ENCODE data around the gene ALAD.
A peak's percentile ranks its signal among the peaks of the same experiment; 100 is the strongest.

The ALAD gene

DNA sequence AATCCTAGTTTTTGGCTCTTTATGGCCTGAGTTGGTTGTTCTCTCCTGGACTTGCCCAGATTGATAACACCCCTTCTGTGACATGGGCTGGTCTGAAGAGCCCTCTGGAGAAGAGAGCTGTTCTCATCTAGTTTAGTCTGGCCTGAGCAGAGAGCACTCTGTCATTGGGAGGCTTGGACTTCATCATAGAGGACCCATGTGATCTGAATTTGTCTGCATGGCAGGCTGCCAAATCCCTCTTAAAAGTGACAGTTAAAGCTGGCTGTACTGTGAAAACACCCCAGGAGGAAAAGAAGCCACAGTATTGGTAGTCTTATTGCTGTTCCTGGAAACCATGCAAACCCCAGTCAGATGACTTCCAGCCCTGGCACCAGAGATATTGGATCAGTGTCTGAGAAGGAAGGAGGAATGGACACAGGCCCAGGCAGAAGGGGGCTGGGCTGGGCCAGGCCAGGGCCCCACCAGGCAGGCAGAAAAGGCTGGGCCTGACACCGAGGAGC is 57.3 kb downstream of the ALAD start:
- DNase-seq: no peak

DNA sequence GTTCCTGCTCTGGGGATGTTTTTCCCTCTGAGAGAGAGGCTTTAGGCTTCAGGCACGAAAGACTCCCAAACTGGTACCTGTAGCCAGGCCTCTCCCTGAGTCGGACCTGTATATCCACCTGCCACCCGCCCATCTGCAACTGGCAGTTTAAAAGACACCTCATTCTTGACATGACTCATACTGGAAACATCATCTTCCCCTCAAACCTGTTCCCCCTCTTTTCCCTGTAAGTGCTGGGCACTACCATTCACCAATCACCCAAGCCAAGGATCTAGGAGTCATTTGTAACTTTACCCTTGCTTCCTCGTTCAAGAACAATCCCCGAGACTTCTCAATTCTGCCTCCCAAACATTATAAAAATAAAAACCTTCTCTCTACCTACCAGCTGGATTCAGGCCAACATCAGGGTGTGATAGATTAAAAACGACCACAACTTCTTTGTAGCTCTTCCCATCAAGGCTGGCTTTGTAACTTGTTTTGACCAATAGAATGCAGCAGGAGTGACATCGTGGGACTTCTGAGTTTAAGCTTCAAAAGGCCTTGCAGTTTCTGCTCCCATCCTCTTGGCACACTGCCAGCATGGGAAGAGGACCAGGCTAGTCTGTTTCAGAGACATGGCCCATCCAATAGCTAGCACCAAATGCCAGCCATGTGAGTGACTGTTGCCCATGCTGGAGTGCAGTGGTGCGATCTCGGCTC is 59.2 kb downstream of the ALAD start:
- DNase-seq: no peak

- peak; percentile 62 for DNase-seq
Measured at GRCh38 chr9:113340011-113340699, 60.9 kb downstream of the ALAD start, which contains the start of gene WDR31. Gene WDR31, minus strand, starts transcription at chr9:113340275. Its CDS starts 8,253 bp downstream, at chr9:113332022.

DNA sequence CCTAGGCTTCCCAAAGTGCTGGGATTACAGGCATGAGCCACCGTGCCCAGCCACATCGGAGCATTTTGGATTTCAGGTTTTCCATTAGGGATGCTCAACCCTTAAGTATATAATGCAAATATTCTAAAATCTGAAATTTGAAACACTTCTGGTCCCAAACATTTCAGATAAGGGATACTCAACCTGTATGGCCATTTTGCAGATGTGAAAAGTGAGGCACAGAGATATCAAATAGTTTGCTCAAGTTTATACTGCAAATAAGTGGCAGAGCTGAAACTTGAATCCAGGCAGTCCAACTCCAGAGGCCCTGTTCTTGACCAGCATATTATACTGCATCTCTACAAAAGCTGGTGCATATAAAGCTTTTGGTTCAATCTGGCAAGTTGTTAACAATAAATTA is 63.4 kb downstream of the ALAD start:
- no peak for DNase-seq
